K562 (cell line): ENCODE measurements around the gene CD84. TPM values are rescaled to one million over a fixed set of nuclear protein-coding genes. Genes with fewer than 3 reads are reported as not detected.

ENCODE experiments used
- ATAC-seq: fragments of 200-7000 bp; cut with Tn5 transposase; 3 replicates; pipeline ENCODE4 v1.9.1; 2020; ENCODE audit warnings: moderate library complexity
- BruUV-seq: library from RNA; stranded (reverse); fragments of 400-500 nt; replicated peaks from 2 replicates; lab custom pipeline; 2021; lab: Mats Ljungman, UMichigan
- CTCF ChIA-PET: fragments of 300-600 bp; formaldehyde crosslinking; extraction: SDS; loops from one replicate; lab custom pipeline; 2021; ENCODE audit warnings: low intra/inter-chr PET ratio; lab: Yijun Ruan, JAX
- POLR2A ChIA-PET: fragments of 300-600, 350-650 bp; sonication (Branson Sonifier 250); formaldehyde crosslinking; extraction: SDS; loops from one replicate; lab custom pipeline; 2021; ENCODE audit warnings: antibody characterized with exemption, inconsistent platforms; lab: Yijun Ruan, JAX
- DNase-seq, 4 experiments: peaks; one replicate each; pipeline versions ENCODE4 v3.0.0 to v3.0.0-alpha.2; 2011 to 2018; ENCODE audit warnings: low spot score in 3 of 4, mixed read lengths in 3 of 4; ENCODE audit errors: extremely low read depth in 1 of 4
- FAIRE-seq: peaks from 2 replicates; lab custom pipeline; 2011; peaks lifted over from hg19 to GRCh38; lab: Jason Lieb, UNC
- H2AFZ ChIP-seq: 2 replicates; pipeline ENCODE4 v1.6.0; 2011; ENCODE audit warnings: low read depth, low read length, control low read depth, inconsistent platforms
- H3K27ac ChIP-seq: fragments of 200-600 bp; 3 replicates; pipeline ENCODE4 v1.8.0; 2011; ENCODE audit warnings: low read depth, mild to moderate bottlenecking, control low read depth, inconsistent platforms, low read length, moderate library complexity, mixed read lengths; ENCODE audit errors: extremely low read depth
- H3K27me3 ChIP-seq, 2 experiments: fragments of 300-600 bp in 1 of 2; 2 replicates in 1 of 2; 3 replicates in 1 of 2; pipeline versions ENCODE4 v1.6.0 to v1.8.0; 2011; ENCODE audit warnings: inconsistent platforms in 2 of 2, low read length in 2 of 2, mild to moderate bottlenecking in 1 of 2, mixed read lengths in 1 of 2, moderate library complexity in 1 of 2; ENCODE audit not compliant: control insufficient read depth in 2 of 2, insufficient read depth in 2 of 2
- H3K36me3 ChIP-seq: fragments of 300-600 bp; 3 replicates; pipeline ENCODE4 v1.8.0; 2011; ENCODE audit warnings: mild to moderate bottlenecking, low read length, inconsistent platforms; ENCODE audit not compliant: control insufficient read depth, insufficient read depth
- H3K4me1 ChIP-seq, 2 experiments: fragments of 200-600 bp in 1 of 2; replicated peaks in 1 of 2; 2 replicates in 1 of 2; 3 replicates in 1 of 2; pipeline versions ENCODE4 v1.5.1 to v1.8.0; 2011; ENCODE audit warnings: inconsistent platforms in 2 of 2, low read length in 2 of 2, mild to moderate bottlenecking in 1 of 2, mixed read lengths in 1 of 2, moderate library complexity in 1 of 2; ENCODE audit not compliant: control insufficient read depth in 2 of 2, insufficient read depth in 2 of 2
- H3K4me2 ChIP-seq: 2 replicates; pipeline ENCODE4 v1.6.1; 2011; ENCODE audit warnings: low read length, control low read depth, inconsistent platforms, mixed read lengths; ENCODE audit not compliant: insufficient read depth
- H3K4me3 ChIP-seq: fragments of 200-600 bp; sonication (generic), shearing (Covaris generic); 2 replicates; pipeline ENCODE4 v1.5.1; 2016; ENCODE audit warnings: control low read depth, inconsistent platforms
- H3K79me2 ChIP-seq: fragments of 200-600 bp; 3 replicates; pipeline ENCODE4 v1.8.0; 2011; ENCODE audit warnings: low read length, inconsistent platforms; ENCODE audit not compliant: control insufficient read depth, insufficient read depth
- H3K9ac ChIP-seq, 2 experiments: 2 replicates each; pipeline versions ENCODE4 v1.6.0 to v1.6.1; 2011; ENCODE audit warnings: low read depth in 2 of 2, low read length in 2 of 2, control low read depth in 1 of 2, inconsistent platforms in 1 of 2, mild to moderate bottlenecking in 1 of 2, mixed read lengths in 1 of 2; ENCODE audit not compliant: insufficient read depth in 1 of 2
- H3K9me1 ChIP-seq: one replicate; pipeline ENCODE4 v1.6.0; 2011; ENCODE audit warnings: inconsistent platforms, mild to moderate bottlenecking, low read length, moderate library complexity; ENCODE audit not compliant: control insufficient read depth, insufficient read depth
- H3K9me3 ChIP-seq: replicated peaks from 2 replicates; pipeline ENCODE4 v1.5.1; 2011; ENCODE audit warnings: low read depth, low read length, inconsistent platforms; ENCODE audit not compliant: control insufficient read depth, insufficient read depth
- H4K20me1 ChIP-seq: replicated peaks from 2 replicates; pipeline ENCODE4 v1.6.1; 2011; ENCODE audit warnings: low read length, inconsistent platforms, mixed read lengths; ENCODE audit not compliant: control insufficient read depth, insufficient read depth
- CCAR2 ChIP-seq: fragments of 200-400 bp; formaldehyde crosslinking; IDR thresholded peaks from 2 replicates; pipeline ENCODE4 v1.6.1; 2017; ENCODE audit warnings: mild to moderate bottlenecking, low read depth, low read length
- CTCF ChIP-seq, 3 experiments: IDR thresholded peaks in 2 of 3; conservative IDR thresholded peaks in 1 of 3; 2 replicates each; pipeline ENCODE4 v1.5.1; 2011 to 2012; ENCODE audit warnings: low read length in 3 of 3, mild to moderate bottlenecking in 3 of 3, control low read depth in 2 of 3, improper control_type of control experiment in 1 of 3, inconsistent platforms in 1 of 3, low read depth in 1 of 3, mixed read lengths in 1 of 3, moderate library complexity in 1 of 3; ENCODE audit not compliant: insufficient read depth in 2 of 3
- CXXC5 ChIP-seq: fragments of 250-450 bp; sonication (Bioruptor Pico); IDR thresholded peaks from 2 replicates; pipeline ENCODE4 v1.8.0; 2022; ENCODE audit warnings: inconsistent platforms, mild to moderate bottlenecking, moderate library complexity
- FOXA3 ChIP-seq, 2 experiments: fragments of 450-650 bp in 1 of 2; sonication (generic) in 1 of 2; formaldehyde crosslinking; IDR thresholded peaks in 1 of 2; conservative IDR thresholded peaks in 1 of 2; 2 replicates each; pipeline versions ENCODE4 v1.4.0 to v1.8.0; 2020 to 2022; ENCODE audit warnings: mild to moderate bottlenecking in 2 of 2, missing genetic modification reagents in 1 of 2
- GTF2A2 ChIP-seq: IDR thresholded peaks from 2 replicates; pipeline ENCODE4 v1.6.1; 2016; ENCODE audit warnings: mild to moderate bottlenecking, missing genetic modification characterization, missing compliant biosample characterization
- POLR2AphosphoS2 ChIP-seq: IDR thresholded peaks from 2 replicates; pipeline ENCODE4 v1.6.1; 2012; ENCODE audit warnings: low read length, improper control_type of control experiment
- RAD21 ChIP-seq, 2 experiments: fragments of 250-450 bp in 1 of 2; fragments of 450-650 bp in 1 of 2; sonication (Bioruptor Pico) in 1 of 2; formaldehyde crosslinking in 1 of 2; IDR thresholded peaks in 1 of 2; conservative IDR thresholded peaks in 1 of 2; 2 replicates each; pipeline versions ENCODE4 v1.4.0 to v1.8.0; 2020 to 2022; ENCODE audit warnings: mild to moderate bottlenecking in 2 of 2, moderate library complexity in 1 of 2
- SMC3 ChIP-seq: conservative IDR thresholded peaks from 2 replicates; pipeline ENCODE4 v1.6.1; 2011; ENCODE audit warnings: low read depth, low read length, improper control_type of control experiment; ENCODE audit not compliant: insufficient read depth
- ZBTB5 ChIP-seq: fragments of 450-650 bp; IDR thresholded peaks from 2 replicates; pipeline ENCODE4 v1.6.1; 2017; ENCODE audit warnings: antibody characterized with exemption
- ZNF592 ChIP-seq: fragments of 450-650 bp; IDR thresholded peaks from 2 replicates; pipeline ENCODE4 v1.6.1; 2017; ENCODE audit warnings: antibody characterized with exemption, mild to moderate bottlenecking
- whole genome bisulfite sequencing: fragments of 100-300 bp; shearing (Covaris generic); methylation state at CpG from one replicate; pipeline ENCODE4 v1.1.6; 2016; ENCODE audit warnings: low coverage, mixed read lengths; ENCODE audit not compliant: insufficient coverage; ENCODE audit errors: missing lambda C conversion rate; 5-methylcytosine and 5-hydroxymethylcytosine counted together
- in situ Hi-C: fragments of 300-500 bp; cut with MboI; formaldehyde crosslinking; loops from 4 replicates; pipeline ENCODE4 v1.15.0; 2018; ENCODE audit warnings: inconsistent platforms, mixed read lengths
- intact Hi-C: fragments of 100-400 bp; cut with micrococcal nuclease; formaldehyde crosslinking; loops from 2 replicates; pipeline ENCODE4 v1.14.2; 2022
- polyA plus RNA-seq, 8 experiments: library from polyadenylated mRNA; depleted of rRNA in 4 of 8; stranded (reverse) in 5 of 8; unstranded in 3 of 8; fragments of >200 nt; fragmentation: Nextera tagmentation in 2 of 8; fragmentation: Illumina TruSeq in 1 of 8; extraction: Ambion mirVana in 2 of 8; extraction: Trizol in 1 of 8; gene quantifications; 2 replicates each; pipeline versions ENCODE4 v1.2.1 to v1.2.3, GENCODE V29; 2011 to 2014; ENCODE audit warnings: inconsistent platforms in 1 of 8, missing spikeins in 1 of 8
- total RNA-seq, 7 experiments: library from RNA; depleted of rRNA in 6 of 7; stranded (reverse); fragments of >200 nt in 6 of 7; fragmentation: Illumina TruSeq in 2 of 7; extraction: Trizol in 2 of 7; gene quantifications; 2 replicates each; pipeline versions ENCODE4 v1.2.1 to v1.2.3, GENCODE V29; 2011 to 2021; ENCODE audit warnings: low replicate concordance in 1 of 7

The CD84 gene
- total and polyA plus RNA-seq, 9 of the 15 experiments (the other 6 are each of a cell fraction or from before 2014, with no cell fraction given): 0.82 to 6.8 (median 2.0) TPM

- POLR2A ChIA-PET: interaction anchor here (1.1 kb wide), 1 partner anchor 11 kb away, joined by 3 read pairs; no protein-coding TSS in a partner anchor
- H3K9me3 ChIP-seq: no peaks in the 10 kb centered on the region; the same call in 1 of the 2 replicates
- in situ Hi-C loops (no loop called here), intact Hi-C loops (loop anchor here (5.0 kb wide), 2 partner anchors 47 to 123 kb away; no protein-coding TSS in a partner anchor)
- H4K20me1 ChIP-seq: no peaks in the 10 kb centered on the region
- peaks cover 39 to 69% of the 10 kb centered on the region in 2 experiments for H3K4me1 ChIP-seq
- no TSS peak for BruUV-seq
- FAIRE-seq (peak; percentile 74), DNase-seq (peak; percentile 31 to 65 (median 41)), ATAC-seq (peak; percentile 28)
- no peak overlapping the region for H3K4me2 ChIP-seq
- no peaks in the 10 kb centered on the region for H3K9me1 ChIP-seq
- peak overlapping the region; percentile 32; the same call in 1 of the 3 replicates for H3K27ac ChIP-seq
- no peaks in the 10 kb centered on the region for H3K27me3 ChIP-seq
- no peaks in the 10 kb centered on the region for H3K79me2 ChIP-seq
- 100% methylated on average over 1 of the region's 1 CpG for WGBS
- H2AFZ ChIP-seq: peak overlapping the region; percentile 60; the same call in 1 of the 2 replicates
- CTCF ChIA-PET: no interaction called here
- H3K9ac ChIP-seq: no peak overlapping the region
- H3K36me3 ChIP-seq: no peaks in the 10 kb centered on the region; the same call in 2 of the 3 replicates
- H3K4me3 ChIP-seq: no peak overlapping the region
- TF ChIP-seq ZBTB5 (no peak), CCAR2 (no peak), CTCF (IDR thresholded peaks at IDR 0.05 in 2 of 3, conservative IDR thresholded peaks at IDR 0.05 in 1 of 3; ENCODE audit: insufficient read depth in 2 of 3, low read depth in 1 of 3, low read length in 3 of 3) (peak; percentile 45 to 53 (median 50); a peak in 5 of 6 replicates), SMC3 (peak; percentile 37; the same call in 1 of the 2 replicates), CXXC5 (CRISPR knock-in tag) (0 out of 2 replicates have a peak, but pooled peaks have one; percentile 35), RAD21 (CRISPR knock-in tag; conservative IDR thresholded peaks at IDR 0.05 in 1 of 2, IDR thresholded peaks at IDR 0.05 in 1 of 2) (peak in 1 of 2 experiments; percentile 60; a peak in 2 of 4 replicates), POLR2AphosphoS2 (no peak), GTF2A2 (tag) (0 out of 2 replicates have a peak, but pooled peaks have one; percentile 12), ZNF592 (peak; percentile 81), FOXA3 (CRISPR knock-in tag; conservative IDR thresholded peaks at IDR 0.05 in 1 of 2, IDR thresholded peaks at IDR 0.05 in 1 of 2) (no peak)
These were observed 34.6 kb downstream of the CD84 start for GRCh38 chr1:160544647-160545046.
